Activated naive CD4-positive, alpha-beta T cell (primary cell): ENCODE data around the gene KLRC3.
"Not testable (repeated sequence)": the region's sequence is repeated elsewhere in the genome, so short reads cannot be mapped to it uniquely, and the experiment has no call there.

Source experiments
- DNase-seq, 4 experiments: peaks; one replicate each; lab custom pipeline; 2025; lab: John Stamatoyannopoulos, UW

Gene KLRC3

DNA sequence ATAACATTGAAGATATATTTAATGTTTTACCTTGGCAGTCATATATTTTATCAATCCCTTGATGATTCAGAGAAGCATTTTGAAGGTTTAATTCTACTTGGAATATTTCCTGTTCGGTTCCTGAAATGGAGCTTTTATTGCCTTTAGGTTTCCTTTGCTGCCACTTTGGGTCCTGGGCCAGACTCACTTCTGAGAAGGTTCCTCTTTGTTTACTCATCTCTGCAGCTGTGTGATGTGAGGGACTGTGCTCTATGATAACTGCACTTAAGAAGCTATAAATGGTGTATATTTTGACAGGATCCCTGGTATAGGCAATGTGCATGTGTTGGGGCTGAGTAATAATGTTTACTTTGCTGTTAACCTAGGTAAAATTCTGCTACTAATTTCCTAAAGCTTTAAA lies at the start of gene KLRC3:
TSS of gene KLRC3 (minus strand) at position 262 of the 400 bp plus-strand sequence. CDS start at position 217, 45 bp downstream.
- DNase-seq: not testable (repeated sequence)

DNA sequence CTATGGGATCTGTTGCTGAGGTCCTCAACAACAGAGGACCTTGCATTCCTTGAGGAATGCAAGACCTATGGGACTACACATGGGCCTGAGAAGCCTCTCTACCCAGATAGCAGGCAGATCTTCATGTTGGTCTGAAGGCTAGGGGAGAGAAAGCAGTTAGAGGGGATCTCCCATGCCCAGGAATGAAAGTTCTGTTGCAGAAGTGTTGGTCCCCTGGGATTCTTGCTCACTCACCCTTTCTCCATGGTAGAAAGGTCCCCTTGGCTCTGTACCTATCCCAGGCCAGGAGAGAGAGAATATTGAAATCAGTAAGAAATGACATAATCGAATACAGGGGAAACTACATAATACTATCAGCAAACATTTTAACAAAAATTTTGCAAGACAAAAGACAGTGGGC lies 49.3 kb upstream of the KLRC3 start:
- DNase-seq: no peak

DNA sequence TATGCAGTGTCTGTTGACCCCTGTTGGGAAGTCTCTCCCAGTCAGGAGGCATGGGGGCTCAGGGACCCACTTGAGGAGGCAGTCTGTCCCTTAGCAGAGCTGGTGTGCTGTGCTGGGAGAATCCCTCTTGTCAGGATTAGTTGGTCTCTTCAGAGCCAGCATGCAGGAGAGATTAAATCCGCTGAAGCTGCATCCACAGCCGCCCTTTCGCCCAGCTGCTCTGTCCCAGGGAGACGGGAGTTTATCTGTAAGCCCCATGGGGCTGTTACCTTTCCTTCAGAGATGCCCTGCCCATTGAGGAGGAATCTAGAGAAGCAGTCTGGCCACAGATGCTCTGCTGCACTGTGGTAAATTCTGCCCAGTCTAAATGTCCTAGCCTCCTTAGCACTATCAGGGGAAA lies 45.9 kb upstream of the KLRC3 start:
- no peak for DNase-seq

DNA sequence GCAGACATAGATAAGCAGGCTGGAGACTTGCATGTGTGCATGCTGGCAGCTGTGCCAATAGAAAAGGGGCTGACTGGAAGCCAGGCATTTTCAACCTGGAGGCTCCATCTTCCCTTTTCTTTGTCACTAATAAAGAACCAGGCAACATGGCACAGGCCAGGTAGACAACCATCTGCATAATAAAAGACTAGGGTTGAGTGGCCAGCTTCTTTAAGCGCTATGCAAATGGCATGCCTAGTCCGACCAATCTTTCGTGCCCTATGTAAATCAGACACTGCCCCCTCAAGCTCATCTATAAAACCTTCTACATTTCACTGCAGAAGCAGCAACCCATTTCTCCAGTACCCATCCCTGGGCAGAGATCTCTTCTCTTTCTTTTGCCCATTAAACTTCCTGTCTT lies 37.4 kb upstream of the KLRC3 start:
- no peak for DNase-seq

DNA sequence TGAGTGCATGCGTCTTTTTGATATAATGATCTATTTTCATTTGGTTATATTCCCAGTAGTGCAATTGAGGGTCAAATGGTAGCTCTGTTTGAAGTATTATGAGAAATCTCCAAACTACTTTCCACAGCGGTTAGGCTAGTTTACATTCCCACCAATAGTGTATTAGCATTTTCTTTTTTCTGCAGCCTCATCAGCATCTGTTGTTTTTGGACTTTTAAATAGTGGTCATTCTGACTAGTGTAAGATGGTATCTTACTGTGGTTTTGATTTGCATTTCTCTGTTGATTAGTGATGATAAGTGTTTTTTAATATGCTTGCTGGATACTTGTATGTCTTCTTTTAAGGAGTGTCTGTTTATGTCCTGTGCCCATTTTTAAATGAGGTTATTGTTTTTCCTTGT lies 36.5 kb upstream of the KLRC3 start:
- no peak for DNase-seq

DNA sequence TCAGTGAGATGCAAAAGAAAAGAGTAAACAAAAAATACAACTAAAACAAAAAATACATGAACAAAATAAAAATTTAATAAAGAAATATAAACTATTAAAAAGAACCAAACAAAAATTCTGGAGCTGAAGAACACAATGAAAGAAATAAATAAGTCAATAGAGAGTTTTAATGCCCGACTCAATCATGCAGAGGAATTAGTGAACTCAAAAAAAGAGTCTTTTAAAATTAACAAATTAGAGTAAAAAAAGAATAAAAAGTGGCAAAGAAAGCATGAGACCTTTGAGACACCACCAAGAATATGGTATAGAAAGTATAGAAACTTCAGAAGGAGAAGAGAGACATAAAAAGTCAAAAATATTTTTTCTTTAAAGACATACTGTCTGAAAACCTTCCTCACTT lies 35.4 kb upstream of the KLRC3 start:
- no peak for DNase-seq

DNA sequence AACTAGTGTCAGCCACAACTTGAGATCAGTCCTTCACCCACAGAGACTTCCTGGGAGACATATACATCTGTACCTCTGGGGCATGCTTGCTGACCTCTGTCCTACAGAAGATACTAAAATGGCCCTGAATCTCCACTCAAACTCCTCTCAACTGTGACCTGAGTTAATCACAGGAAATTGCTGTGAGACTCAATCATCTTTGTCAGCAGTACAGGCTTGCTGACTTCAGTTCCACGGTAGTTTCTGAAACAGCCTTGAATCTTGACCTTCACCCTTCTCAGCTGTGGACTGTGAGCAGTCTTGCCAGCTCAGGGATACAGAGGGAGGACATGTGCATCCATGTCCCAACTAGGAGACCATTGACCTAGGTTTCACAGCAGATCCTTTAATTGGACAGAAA lies 34.1 kb upstream of the KLRC3 start:
- DNase-seq: no peak

DNA sequence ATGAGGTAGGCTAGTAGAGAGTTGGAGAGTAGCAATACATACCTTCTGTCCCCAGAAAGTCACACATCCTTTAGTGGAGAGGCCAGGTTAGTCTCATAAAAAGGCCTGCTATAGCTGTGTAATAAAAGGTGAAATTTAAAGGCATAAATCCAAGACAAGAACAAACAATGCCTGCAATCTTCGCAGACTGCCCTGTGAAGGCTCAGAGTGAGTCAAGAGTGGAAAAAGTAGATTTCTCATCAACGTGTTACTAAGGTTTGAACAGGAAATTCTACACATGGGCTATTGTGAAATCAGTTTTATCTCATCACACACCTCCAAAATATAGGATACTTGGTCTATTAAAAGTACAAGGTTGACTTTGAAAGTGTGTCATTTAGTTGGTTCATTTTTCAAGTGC lies 32.8 kb upstream of the KLRC3 start, which contains the start of gene KLRC1:
TSS of gene KLRC1 (minus strand) at position 222 of the 400 bp plus-strand sequence. CDS start 2,221 bp downstream, outside the sequence.
- no peak for DNase-seq

DNA sequence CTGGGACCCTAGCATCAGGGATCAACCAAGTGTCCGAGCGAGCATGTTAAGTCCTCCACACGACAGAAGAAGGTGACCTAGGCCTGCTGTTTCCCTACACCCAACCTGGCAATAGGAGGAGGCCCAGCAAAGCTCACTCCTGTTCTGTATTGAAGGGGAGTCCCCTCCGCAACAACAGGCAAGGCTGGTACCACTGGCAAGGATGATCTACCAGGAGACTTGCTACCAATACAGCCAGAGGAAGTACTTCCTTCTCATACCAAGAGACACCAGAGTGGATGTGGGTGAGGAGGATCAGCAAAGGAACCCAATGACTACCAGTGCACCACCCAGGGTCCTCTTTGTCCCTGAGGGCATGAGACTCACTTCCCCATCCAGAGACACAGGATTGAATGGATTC lies 27.8 kb upstream of the KLRC3 start:
- DNase-seq: no peak

DNA sequence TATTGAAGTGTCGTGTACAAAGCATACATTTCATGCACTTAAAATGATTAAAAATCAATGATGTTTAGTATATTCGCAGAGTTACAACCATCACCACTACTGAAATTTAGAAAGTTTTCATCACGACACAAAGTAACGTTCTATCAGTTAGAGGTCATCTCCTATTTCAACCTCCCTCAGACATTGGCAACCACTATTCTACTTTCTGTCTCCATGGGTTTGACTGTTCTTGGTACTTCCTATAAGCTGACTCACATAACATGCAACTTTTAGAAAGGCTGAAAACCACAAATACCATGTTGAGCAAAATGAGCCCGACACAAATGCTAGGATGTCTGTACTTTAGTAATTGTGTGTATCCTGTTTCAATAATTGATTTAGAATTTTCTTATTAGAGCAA lies 25.7 kb upstream of the KLRC3 start:
- DNase-seq: not testable (repeated sequence)

DNA sequence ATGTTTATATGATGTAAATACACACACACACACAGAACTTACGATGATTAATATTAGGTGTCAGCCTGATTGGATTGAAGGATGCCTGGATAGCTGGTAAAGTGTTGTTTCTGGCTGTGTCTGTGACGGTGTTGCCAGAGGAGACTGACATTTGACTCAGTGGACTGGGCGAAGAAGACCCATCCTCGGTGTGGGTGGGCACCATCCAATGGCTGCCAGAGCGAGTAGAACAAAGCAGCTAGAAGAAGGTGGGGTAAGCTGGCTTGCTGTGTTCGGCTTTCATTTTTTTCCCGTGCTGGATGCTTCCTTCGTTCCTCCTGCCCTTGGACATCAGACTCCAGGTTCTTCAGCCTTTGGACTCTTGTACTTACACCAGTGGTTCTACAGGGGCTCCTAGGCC lies 20.7 kb upstream of the KLRC3 start:
- not testable (repeated sequence) for DNase-seq

DNA sequence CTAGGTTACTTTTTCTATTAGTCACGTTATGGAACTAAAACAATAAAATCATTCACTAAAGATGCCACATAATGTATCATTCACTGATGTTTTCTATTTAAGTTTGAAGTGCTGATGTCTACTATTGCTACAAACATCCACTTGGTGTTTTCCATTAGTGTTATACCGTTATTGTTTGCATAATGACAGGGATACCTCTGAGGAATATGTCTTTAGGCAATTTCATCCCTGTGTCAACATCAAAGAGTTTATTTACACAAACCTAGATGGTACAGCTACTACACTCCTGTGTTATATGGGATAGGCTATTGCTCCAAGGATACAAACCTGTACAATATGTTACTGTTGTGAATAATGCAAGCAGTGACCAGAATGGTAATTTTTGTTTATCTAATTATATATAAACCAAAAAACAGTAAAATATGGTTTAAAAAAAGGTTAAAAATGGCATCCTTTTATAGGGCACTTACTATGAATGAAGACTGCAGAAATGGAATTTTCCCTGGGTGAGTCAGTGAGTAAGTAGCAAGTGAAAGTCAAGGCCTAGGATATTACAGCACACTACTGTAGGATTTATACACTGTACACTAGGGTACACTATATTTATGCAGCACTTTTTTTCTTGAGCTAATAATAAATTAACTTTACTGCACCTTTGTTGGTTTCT lies 19.3 kb upstream of the KLRC3 start:
- DNase-seq: not testable (repeated sequence)

DNA sequence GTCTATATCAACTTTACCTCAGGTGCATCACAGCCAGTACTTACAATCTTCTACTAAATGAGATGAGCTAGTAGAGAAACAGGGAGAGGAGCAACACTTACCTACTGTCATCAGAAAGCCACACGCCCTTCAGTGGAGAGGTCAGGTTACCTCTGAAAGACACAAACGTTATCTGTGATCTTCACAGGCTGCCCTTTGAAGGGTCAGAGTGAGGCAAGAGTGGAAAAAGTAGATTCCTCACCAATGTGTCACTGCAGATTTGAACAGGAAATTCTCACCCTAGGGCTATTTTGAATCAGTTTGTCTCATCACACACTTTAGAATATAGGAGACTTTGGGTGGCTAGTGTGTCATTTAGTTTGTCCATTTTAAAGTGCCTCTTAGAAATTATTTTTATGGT lies 17.2 kb upstream of the KLRC3 start:
- DNase-seq: not testable (repeated sequence)

DNA sequence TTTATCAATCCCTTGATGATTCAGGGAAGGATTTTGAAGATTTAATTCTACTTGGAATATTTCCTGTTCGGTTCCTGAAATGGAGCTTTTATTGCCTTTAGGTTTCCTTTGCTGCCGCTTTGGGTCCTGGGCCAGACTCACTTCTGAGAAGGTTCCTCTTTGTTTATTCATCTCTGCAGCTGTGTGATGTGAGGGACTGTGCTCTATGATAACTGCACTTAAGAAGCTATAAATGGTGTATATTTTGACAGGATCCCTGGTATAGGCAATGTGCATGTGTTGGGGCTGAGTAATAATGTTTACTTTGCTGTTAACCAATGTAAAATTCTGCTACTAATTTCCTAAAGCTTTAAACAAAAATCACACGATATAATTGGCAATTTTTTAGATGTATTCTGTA lies 15.4 kb upstream of the KLRC3 start, which contains the start of gene KLRC2:
TSS of gene KLRC2 (minus strand) at position 195 of the 400 bp plus-strand sequence. CDS start at position 171, 24 bp downstream.
- not testable (repeated sequence) for DNase-seq

DNA sequence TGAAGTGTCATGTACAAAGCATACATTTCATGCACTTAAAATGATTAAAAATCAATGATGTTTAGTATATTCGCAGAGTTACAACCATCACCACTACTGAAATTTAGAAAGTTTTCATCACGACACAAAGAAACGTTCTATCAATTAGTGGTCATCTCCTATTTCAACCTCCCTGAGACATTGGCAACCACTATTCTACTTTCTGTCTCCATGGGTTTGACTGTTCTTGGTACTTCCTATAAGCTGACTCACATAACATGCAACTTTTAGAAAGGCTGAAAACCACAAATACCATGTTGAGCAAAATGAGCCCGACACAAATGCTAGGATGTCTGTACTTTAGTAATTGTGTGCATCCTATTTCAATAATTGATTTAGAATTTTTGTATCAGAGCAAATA lies 10.2 kb upstream of the KLRC3 start:
- DNase-seq: not testable (repeated sequence)

DNA sequence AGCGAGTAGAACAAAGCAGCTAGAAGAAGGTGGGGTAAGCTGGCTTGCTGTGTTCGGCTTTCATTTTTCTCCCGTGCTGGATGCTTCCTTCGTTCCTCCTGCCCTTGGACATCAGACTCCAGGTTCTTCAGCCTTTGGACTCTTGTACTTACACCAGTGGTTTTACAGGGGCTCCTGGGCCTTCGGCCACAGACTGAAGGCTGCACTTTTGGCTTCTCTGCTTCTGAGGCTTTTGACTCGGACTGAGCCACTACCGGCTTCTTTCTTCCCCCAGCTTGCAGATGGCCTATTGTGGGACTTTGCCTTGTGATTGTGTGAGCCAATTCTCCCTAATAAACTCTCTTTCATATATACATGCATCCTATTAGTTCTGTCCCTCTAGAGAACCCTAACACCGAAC lies 5.5 kb upstream of the KLRC3 start:
- DNase-seq: not testable (repeated sequence)

DNA sequence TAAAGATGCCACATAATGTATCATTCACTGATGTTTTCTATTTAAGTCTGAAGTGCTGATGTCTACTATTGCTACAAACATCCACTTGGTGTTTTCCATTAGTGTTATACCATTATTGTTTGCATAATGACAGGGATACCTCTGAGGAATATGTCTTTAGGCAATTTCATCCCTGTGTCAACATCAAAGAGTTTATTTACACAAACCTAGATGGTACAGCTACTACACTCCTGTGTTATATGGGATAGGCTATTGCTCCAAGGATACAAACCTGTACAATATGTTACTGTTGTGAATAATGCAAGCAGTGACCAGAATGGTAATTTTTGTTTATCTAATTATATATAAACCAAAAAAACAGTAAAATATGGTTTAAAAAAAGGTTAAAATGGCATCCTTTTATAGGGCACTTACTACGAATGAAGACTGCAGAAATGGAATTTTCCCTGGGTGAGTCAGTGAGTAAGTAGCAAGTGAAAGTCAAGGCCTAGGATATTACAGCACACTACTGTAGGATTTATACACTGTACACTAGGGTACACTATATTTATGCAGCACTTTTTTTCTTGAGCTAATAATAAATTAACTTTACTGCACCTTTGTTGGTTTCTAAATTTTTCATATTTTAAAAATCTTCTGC lies 4.0 kb upstream of the KLRC3 start:
- DNase-seq: not testable (repeated sequence)

DNA sequence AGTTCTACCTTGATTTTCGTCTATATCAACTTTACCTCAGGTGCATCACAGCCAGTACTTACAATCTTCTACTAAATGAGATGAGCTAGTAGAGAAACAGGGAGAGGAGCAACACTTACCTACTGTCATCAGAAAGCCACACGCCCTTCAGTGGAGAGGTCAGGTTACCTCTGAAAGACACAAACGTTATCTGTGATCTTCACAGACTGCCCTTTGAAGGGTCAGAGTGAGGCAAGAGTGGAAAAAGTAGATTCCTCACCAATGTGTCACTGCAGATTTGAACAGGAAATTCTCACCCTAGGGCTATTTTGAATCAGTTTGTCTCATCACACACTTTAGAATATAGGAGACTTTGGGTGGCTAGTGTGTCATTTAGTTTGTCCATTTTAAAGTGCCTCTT lies 1.8 kb upstream of the KLRC3 start:
- not testable (repeated sequence) for DNase-seq

DNA sequence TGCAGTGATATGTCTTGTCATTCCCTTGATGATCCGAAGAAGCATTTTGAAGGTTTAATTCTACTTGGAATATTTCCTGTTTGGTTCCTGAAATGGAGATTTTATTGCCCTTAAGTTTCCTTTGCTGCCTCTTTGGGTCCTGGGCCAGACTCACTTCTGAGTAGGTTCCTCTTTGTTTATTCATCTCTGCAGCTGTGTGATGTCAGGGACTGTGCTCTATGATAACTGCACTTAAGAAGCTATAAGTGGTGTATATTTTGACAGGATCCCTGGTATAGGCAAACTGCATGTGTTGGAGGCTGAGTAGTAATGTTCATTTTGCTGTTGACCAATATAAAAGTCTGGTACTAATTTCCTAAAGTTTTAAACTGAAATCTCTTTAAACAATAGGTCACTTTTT lies 11.0 kb downstream of the KLRC3 start, which contains the start of gene KLRC4:
TSS of gene KLRC4 (minus strand) at position 366 of the 400 bp plus-strand sequence. CDS start at position 184, 182 bp downstream.
- DNase-seq: no peak

DNA sequence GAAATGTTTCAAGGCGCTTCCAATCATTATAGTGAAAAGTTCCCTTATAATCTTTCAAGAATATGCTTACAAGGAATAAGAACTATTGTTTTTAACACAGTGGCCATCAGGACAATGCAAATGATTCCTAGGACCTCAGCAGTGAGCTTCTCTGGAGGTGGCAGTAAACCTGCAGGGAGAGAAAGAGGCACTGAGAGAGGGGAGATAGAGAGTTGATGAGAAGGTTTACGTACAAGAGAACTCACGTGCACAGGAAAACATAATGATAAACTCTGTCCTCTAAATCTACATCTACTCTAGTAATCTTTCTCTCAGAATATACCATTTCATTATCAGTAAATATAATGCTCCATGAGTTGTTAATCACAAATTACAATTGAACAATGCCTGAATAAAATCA lies 11.6 kb downstream of the KLRC3 start:
- no peak for DNase-seq

DNA sequence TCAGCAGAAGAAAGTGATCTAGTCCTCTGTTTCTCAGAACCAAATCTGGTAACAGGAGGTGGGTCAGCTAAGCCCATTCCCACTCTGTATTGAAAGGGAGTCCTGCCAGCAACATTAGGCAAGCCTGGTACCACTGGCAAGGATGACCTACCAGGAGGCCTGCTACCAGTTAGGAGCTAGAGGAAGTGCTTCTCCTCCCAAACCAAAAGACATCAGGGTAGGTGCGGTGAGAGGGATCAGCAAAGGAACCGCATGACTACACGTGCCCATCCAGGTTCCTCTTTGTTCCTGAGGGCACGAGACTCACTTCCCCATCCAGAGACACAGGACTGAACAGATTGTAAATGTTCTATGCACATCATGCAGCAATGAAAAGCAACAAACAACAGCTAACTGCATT lies 13.7 kb downstream of the KLRC3 start:
- DNase-seq: no peak

DNA sequence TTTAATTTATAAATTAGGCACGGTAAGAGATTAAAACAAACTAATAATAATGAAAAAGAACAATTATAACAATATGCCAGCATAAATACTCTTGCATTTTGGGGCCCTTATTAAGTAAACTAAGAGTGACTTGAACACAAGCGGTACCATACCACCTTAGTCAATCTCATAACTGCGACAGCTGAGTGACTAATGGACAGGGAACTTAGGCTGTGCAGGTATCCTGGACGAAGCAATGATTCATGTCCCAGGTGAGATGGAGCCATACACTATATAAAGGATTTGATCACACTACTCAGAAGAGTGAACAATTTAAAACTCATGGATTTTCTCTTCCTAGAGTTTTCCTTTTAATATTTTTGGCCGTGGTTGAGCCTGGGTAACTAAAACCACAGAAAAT lies 15.1 kb downstream of the KLRC3 start:
- no peak for DNase-seq

DNA sequence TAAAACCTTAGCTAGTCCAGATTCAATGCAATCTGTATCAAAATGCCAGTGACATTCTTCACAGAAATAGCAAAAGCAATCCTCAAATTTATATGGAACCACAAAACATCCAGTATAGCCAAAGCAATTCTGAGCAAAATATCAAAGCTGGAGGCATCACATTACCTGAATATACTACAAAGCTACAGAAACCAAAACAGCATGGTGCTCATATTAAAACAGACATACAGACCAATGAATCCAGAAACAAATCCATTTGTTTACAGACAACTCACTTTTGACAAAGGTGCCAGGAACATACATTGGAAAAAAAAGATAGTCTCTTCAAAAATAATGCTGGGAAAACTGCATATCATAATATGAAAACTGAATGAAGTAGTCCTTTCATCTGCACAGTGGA lies 15.6 kb downstream of the KLRC3 start:
- DNase-seq: no peak
